HCT116 (cell line): ENCODE results near the gene ABCD1. TPM values are rescaled to one million over a fixed set of nuclear protein-coding genes. Genes with fewer than 3 reads are reported as not detected.

Experiments
- ATAC-seq: fragments of 200-7000 bp; cut with Tn5 transposase; 2 replicates; pipeline ENCODE4 v1.9.1; 2020; ENCODE audit warnings: mild to moderate bottlenecking, moderate library complexity
- BruUV-seq: library from RNA; stranded (reverse); fragments of 400-500 nt; replicated peaks from 2 replicates; lab custom pipeline; 2021; lab: Mats Ljungman, UMichigan
- CTCF ChIA-PET: fragments of 300-600 bp; sonication (Branson Sonifier 250); formaldehyde crosslinking; loops from one replicate; lab custom pipeline; 2021; ENCODE audit warnings: antibody characterized with exemption; lab: Charles Lee
- POLR2A ChIA-PET: fragments of 300-600, 350-600 bp; sonication (Branson Sonifier 250); formaldehyde crosslinking; loops from one replicate; lab custom pipeline; 2021; ENCODE audit warnings: antibody characterized with exemption; lab: Charles Lee
- RAD21 ChIA-PET, 2 experiments: fragments of 300-600 bp; sonication (Branson Sonifier 250); formaldehyde crosslinking; loops; one replicate each; lab custom pipeline; 2023; ENCODE audit warnings: low total read pairs in 2 of 2; ENCODE audit not compliant: uncharacterized antibody in 2 of 2, unreplicated experiment in 2 of 2, low non-redundant PET in 1 of 2; lab: Charles Lee
- DNase-seq: peaks from one replicate; pipeline ENCODE4 v3.0.0-alpha.2; 2010; ENCODE audit warnings: low read depth, low spot score
- H2AFZ ChIP-seq: fragments of 200-600 bp; shearing (Covaris generic), sonication (generic); 2 replicates; pipeline ENCODE4 v1.6.1; 2017; ENCODE audit warnings: low read depth, mixed run types, mixed read lengths, antibody characterized with exemption, low read length; ENCODE audit not compliant: poor library complexity, severe bottlenecking
- H3K27ac ChIP-seq: 2 replicates; pipeline ENCODE4 v1.5.1; 2012; ENCODE audit warnings: low read depth, low read length
- H3K27me3 ChIP-seq: fragments of 200-600 bp; sonication (generic); 2 replicates; pipeline ENCODE4 v1.6.1; 2016; ENCODE audit warnings: mixed run types, low read length, mixed read lengths; ENCODE audit not compliant: insufficient read depth
- H3K36me3 ChIP-seq, 2 experiments: fragments of 200-500 bp in 1 of 2; fragments of 200-600 bp in 1 of 2; sonication (Bioruptor generic) in 1 of 2; sonication (generic) in 1 of 2; 2 replicates each; pipeline versions ENCODE4 v1.5.1 to v1.6.1; 2014 to 2016; ENCODE audit warnings: low read length in 2 of 2, inconsistent platforms in 1 of 2, mixed read lengths in 1 of 2, mixed run types in 1 of 2; ENCODE audit not compliant: insufficient read depth in 2 of 2, control insufficient read depth in 1 of 2
- H3K4me1 ChIP-seq, 2 experiments: fragments of 200-600 bp in 1 of 2; sonication (generic) in 1 of 2; 2 replicates each; pipeline versions ENCODE4 v1.5.1 to v1.6.1; 2012 to 2017; ENCODE audit warnings: low read length in 2 of 2, inconsistent platforms in 1 of 2, mild to moderate bottlenecking in 1 of 2, mixed read lengths in 1 of 2, mixed run types in 1 of 2, moderate library complexity in 1 of 2; ENCODE audit not compliant: insufficient read depth in 2 of 2, control insufficient read depth in 1 of 2
- H3K4me2 ChIP-seq: fragments of 200-600 bp; sonication (generic); 2 replicates; pipeline ENCODE4 v1.6.1; 2017; ENCODE audit warnings: mixed run types, low read length, mixed read lengths
- H3K4me3 ChIP-seq, 2 experiments: fragments of 200-600 bp in 1 of 2; sonication (generic) in 1 of 2; replicated peaks in 1 of 2; 2 replicates each; pipeline ENCODE4 v1.5.1; 2011 to 2016; ENCODE audit warnings: low read length in 2 of 2, control low read depth in 1 of 2, low read depth in 1 of 2, mild to moderate bottlenecking in 1 of 2, mixed read lengths in 1 of 2, mixed run types in 1 of 2
- H3K79me2 ChIP-seq: fragments of 200-600 bp; sonication (generic); 2 replicates; pipeline ENCODE4 v1.6.1; 2017; ENCODE audit warnings: mild to moderate bottlenecking, mixed run types, low read length, moderate library complexity, mixed read lengths; ENCODE audit not compliant: insufficient read depth
- H3K9ac ChIP-seq: fragments of 200-600 bp; sonication (generic); 2 replicates; pipeline ENCODE4 v1.6.1; 2016; ENCODE audit warnings: low read length, mixed read lengths
- H3K9me2 ChIP-seq: fragments of 200-600 bp; sonication (generic), shearing (Covaris generic); 2 replicates; pipeline ENCODE4 v1.6.1; 2017; ENCODE audit warnings: mixed run types, mild to moderate bottlenecking, moderate library complexity; ENCODE audit not compliant: insufficient read depth
- H3K9me3 ChIP-seq, 2 experiments: fragments of 200-500 bp in 1 of 2; fragments of 200-600 bp in 1 of 2; sonication (Bioruptor generic) in 1 of 2; sonication (generic) in 1 of 2; 2 replicates each; pipeline ENCODE4 v1.6.1; 2014 to 2017; ENCODE audit warnings: low read length in 2 of 2, mixed read lengths in 2 of 2, inconsistent platforms in 1 of 2, low read depth in 1 of 2, mild to moderate bottlenecking in 1 of 2, mixed run types in 1 of 2, moderate library complexity in 1 of 2; ENCODE audit not compliant: control insufficient read depth in 1 of 2, insufficient read depth in 1 of 2
- H4K20me1 ChIP-seq: fragments of 200-600 bp; sonication (generic), shearing (Covaris generic); 2 replicates; pipeline ENCODE4 v1.6.1; 2017; ENCODE audit warnings: mixed run types, mild to moderate bottlenecking, moderate library complexity; ENCODE audit not compliant: insufficient read depth
- ATF3 ChIP-seq: IDR thresholded peaks from 2 replicates; pipeline ENCODE4 v1.6.1; 2012
- CTCF ChIP-seq, 3 experiments: fragments of 200-600 bp in 1 of 3; sonication (generic) in 1 of 3; IDR thresholded peaks in 2 of 3; conservative IDR thresholded peaks in 1 of 3; 2 replicates each; pipeline ENCODE4 v1.5.1; 2012 to 2017; ENCODE audit warnings: low read depth in 2 of 3, low read length in 2 of 3, antibody characterized with exemption in 1 of 3, borderline replicate concordance in 1 of 3, control low read depth in 1 of 3, mild to moderate bottlenecking in 1 of 3, mixed read lengths in 1 of 3, mixed run types in 1 of 3, moderate library complexity in 1 of 3; ENCODE audit not compliant: insufficient read depth in 1 of 3
- EGR1 ChIP-seq: IDR thresholded peaks from 2 replicates; pipeline ENCODE4 v1.6.1; 2012; ENCODE audit warnings: low read depth
- EZH2phosphoT487 ChIP-seq: fragments of 200-600 bp; IDR thresholded peaks from 2 replicates; pipeline ENCODE4 v1.6.1; 2018; ENCODE audit warnings: antibody characterized with exemption, borderline replicate concordance
- JUND ChIP-seq: IDR thresholded peaks from 2 replicates; pipeline ENCODE4 v1.6.1; 2012
- POLR2A ChIP-seq: IDR thresholded peaks from 2 replicates; pipeline ENCODE4 v1.7.0; 2011; ENCODE audit warnings: borderline replicate concordance; ENCODE audit not compliant: insufficient read depth, insufficient read length; ENCODE audit errors: extremely low read depth
- POLR2AphosphoS5 ChIP-seq: IDR thresholded peaks from 2 replicates; pipeline ENCODE4 v1.6.1; 2011; ENCODE audit warnings: mild to moderate bottlenecking, low read depth, low read length, moderate library complexity
- RAD21 ChIP-seq: IDR thresholded peaks from 2 replicates; pipeline ENCODE4 v1.6.1; 2012; ENCODE audit warnings: low read depth, mild to moderate bottlenecking
- SIN3A ChIP-seq: IDR thresholded peaks from 2 replicates; pipeline ENCODE4 v1.6.1; 2012; ENCODE audit warnings: low read depth
- TCF7L2 ChIP-seq: IDR thresholded peaks from 2 replicates; pipeline ENCODE4 v1.7.0; 2011; ENCODE audit warnings: borderline replicate concordance, inconsistent platforms; ENCODE audit not compliant: insufficient read depth, insufficient read length; ENCODE audit errors: extremely low read depth
- YY1 ChIP-seq: IDR thresholded peaks from 2 replicates; pipeline ENCODE4 v1.6.1; 2011; ENCODE audit warnings: low read length, low read depth, moderate library complexity, mild to moderate bottlenecking; ENCODE audit not compliant: insufficient replicate concordance; ENCODE audit errors: extremely low read depth
- ZNF274 ChIP-seq: fragments of 200-500 bp; sonication (Bioruptor generic); IDR thresholded peaks from 2 replicates; pipeline ENCODE4 v1.6.1; 2014; ENCODE audit warnings: mild to moderate bottlenecking, low read depth, low read length, inconsistent platforms
- intact Hi-C: fragments of 100-400 bp; cut with micrococcal nuclease; formaldehyde crosslinking; loops from 2 replicates; pipeline ENCODE4 v1.10.0; 2022
- total RNA-seq: library from RNA; stranded (reverse); gene quantifications from one replicate; pipeline ENCODE4 v1.2.1, GENCODE V29; 2021; ENCODE audit not compliant: unreplicated experiment

ABCD1 gene
- total RNA-seq, 1 experiment from 2014 or later, result 7.1 TPM

DNA sequence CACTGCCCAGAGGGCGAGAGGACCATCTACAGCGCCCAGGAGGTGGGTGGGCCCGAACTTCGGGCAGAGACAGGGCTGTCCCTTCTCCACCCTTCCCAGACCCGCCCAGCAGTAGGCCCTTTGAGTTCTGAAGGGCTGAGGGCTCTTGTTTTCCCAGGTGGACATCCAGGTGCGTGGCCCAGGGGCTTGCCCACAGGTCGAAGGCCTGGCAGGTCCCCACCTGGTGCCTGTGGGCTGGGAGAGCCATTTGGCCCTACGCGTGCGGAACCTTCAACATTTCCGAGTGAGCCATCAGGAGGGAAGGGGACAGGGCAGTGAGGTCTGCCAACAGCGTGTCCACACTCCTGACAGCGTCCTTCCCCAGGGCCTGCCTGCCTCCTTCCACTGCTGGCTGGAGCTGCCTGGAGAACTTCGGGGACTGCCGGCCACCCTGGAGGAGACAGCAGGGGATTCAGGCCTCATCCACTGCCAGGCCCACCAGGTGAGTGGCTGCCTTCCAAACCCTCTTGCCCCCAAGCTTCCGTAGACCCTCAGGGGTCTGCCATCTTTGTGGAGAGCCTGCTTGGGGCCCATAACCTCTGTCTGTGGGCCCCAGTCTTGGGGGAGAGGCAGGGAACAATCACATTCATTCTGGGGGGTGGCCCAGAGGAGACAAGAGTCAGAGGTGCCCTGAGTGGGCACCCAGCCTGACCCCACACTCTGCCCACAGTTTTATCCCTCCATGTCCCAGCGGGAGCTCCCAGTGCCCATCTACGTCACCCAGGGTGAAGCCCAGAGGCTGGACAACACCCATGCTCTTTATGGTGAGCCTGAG lies 46.2 kb downstream of the ABCD1 start:
- Histone ChIP-seq H3K4me3 (no peak overlapping the region), H3K9ac (no peak overlapping the region), H4K20me1 (no peaks in the 10 kb centered on the region), H3K4me1 (no peaks in the 10 kb centered on the region; a peak in 1 of 4 replicates), H3K27me3 (no peaks in the 10 kb centered on the region), H3K79me2 (no peaks in the 10 kb centered on the region), H3K9me2 (no peaks in the 10 kb centered on the region), H3K36me3 (no peaks in the 10 kb centered on the region), H2AFZ (no peak overlapping the region), H3K27ac (no peak overlapping the region), H3K9me3 (no peaks in the 10 kb centered on the region), H3K4me2 (no peak overlapping the region)
- POLR2A ChIA-PET, result no interaction called here
- RAD21 ChIA-PET, result no interaction called here
- DNase-seq (no peak), ATAC-seq (no peak)
- intact Hi-C loops, result no loop called here
- CTCF ChIA-PET, result no interaction called here
- BruUV-seq, result no TSS peak
- TF ChIP-seq POLR2A, result no peak
- no peak for TF ChIP-seq TCF7L2
- TF ChIP-seq JUND, result no peak
- TF ChIP-seq CTCF (IDR thresholded peaks at IDR 0.05 in 2 of 3, conservative IDR thresholded peaks at IDR 0.05 in 1 of 3; ENCODE audit: borderline replicate concordance in 1 of 3, insufficient read depth in 1 of 3, low read depth in 2 of 3, low read length in 2 of 3), result no peak
- no peak for TF ChIP-seq SIN3A
- TF ChIP-seq ZNF274, result no peak
- no peak for TF ChIP-seq RAD21
- no peak for TF ChIP-seq POLR2AphosphoS5
- no peak for TF ChIP-seq EGR1
- TF ChIP-seq ATF3, result no peak
- TF ChIP-seq YY1, result no peak
- no peak for TF ChIP-seq EZH2phosphoT487
